Measurements from ENCODE around the gene MAGI2.

Gene MAGI2

GRCh38 chr7:78083476-78084120, 1369.9 kb downstream of the MAGI2 start:
- TF ChIP-seq, protein P1, sequence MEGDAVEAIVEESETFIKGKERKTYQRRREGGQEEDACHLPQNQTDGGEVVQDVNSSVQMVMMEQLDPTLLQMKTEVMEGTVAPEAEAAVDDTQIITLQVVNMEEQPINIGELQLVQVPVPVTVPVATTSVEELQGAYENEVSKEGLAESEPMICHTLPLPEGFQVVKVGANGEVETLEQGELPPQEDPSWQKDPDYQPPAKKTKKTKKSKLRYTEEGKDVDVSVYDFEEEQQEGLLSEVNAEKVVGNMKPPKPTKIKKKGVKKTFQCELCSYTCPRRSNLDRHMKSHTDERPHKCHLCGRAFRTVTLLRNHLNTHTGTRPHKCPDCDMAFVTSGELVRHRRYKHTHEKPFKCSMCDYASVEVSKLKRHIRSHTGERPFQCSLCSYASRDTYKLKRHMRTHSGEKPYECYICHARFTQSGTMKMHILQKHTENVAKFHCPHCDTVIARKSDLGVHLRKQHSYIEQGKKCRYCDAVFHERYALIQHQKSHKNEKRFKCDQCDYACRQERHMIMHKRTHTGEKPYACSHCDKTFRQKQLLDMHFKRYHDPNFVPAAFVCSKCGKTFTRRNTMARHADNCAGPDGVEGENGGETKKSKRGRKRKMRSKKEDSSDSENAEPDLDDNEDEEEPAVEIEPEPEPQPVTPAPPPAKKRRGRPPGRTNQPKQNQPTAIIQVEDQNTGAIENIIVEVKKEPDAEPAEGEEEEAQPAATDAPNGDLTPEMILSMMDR (IDR thresholded peaks at IDR 0.05; ENCODE audit: borderline replicate concordance, control extremely low read depth, extremely low read depth, insufficient read depth, missing control alignments): no peak
- no peak for DNase-seq (ENCODE audit: low spot score)
- in situ Hi-C loops (cut with MboI; ENCODE audit: low sequenced_read_pairs, unreplicated experiment): no loop called here

- in situ Hi-C loops (cut with MboI; ENCODE audit: low sequenced_read_pairs, unreplicated experiment): no loop called here
- TF ChIP-seq, protein P1 (IDR thresholded peaks at IDR 0.05; ENCODE audit: borderline replicate concordance, control extremely low read depth, extremely low read depth, insufficient read depth, missing control alignments): no peak
- no peak for DNase-seq (ENCODE audit: low spot score)
Observed at GRCh38 chr7:78082556-78082955, 1370.9 kb downstream of the MAGI2 start.

- no peak for DNase-seq (ENCODE audit: low spot score)
- in situ Hi-C loops (cut with MboI; ENCODE audit: low sequenced_read_pairs, unreplicated experiment): no loop called here
- TF ChIP-seq, protein P1 (IDR thresholded peaks at IDR 0.05; ENCODE audit: borderline replicate concordance, control extremely low read depth, extremely low read depth, insufficient read depth, missing control alignments): no peak
Observed at GRCh38 chr7:78081888-78082287, 1371.6 kb downstream of the MAGI2 start.

GRCh38 chr7:78081344-78081743, 1372.1 kb downstream of the MAGI2 start:
- TF ChIP-seq, protein P1 (IDR thresholded peaks at IDR 0.05; ENCODE audit: borderline replicate concordance, control extremely low read depth, extremely low read depth, insufficient read depth, missing control alignments): no peak
- in situ Hi-C loops (cut with MboI; ENCODE audit: low sequenced_read_pairs, unreplicated experiment): no loop called here
- DNase-seq (ENCODE audit: low spot score): no peak

- no peak for DNase-seq (ENCODE audit: low spot score)
- TF ChIP-seq, protein P1 (IDR thresholded peaks at IDR 0.05; ENCODE audit: borderline replicate concordance, control extremely low read depth, extremely low read depth, insufficient read depth, missing control alignments): no peak
- in situ Hi-C loops (cut with MboI; ENCODE audit: low sequenced_read_pairs, unreplicated experiment): no loop called here
Observed at GRCh38 chr7:78080811-78081210, 1372.7 kb downstream of the MAGI2 start.

DNA sequence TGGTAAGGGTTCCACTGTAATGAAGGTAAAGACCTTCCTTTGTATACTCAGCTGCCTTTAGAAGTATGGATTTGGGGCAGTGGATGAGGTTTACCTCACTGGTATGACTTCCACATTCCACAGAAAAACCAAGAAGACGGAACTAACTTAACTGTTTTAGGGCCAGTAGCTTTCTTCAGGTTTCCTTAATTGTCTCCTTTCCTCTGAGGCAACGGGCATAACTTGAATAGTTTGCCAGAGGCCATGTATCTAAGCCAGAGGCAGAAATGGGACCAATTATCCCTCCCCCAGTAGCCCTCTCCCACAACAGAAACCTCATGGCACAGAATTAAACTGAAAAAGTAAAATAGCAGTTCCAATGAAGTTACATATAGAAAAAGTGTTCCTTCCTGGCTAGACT, 1373.2 kb downstream of the MAGI2 start:
- TF ChIP-seq, protein P1 (IDR thresholded peaks at IDR 0.05; ENCODE audit: borderline replicate concordance, control extremely low read depth, extremely low read depth, insufficient read depth, missing control alignments): no peak
- DNase-seq (ENCODE audit: low spot score): no peak
- in situ Hi-C loops (cut with MboI; ENCODE audit: low sequenced_read_pairs, unreplicated experiment): no loop called here

All from GM13976 (cell line).